Adrenal gland (tissue), 12 donors: Measurements from ENCODE around the gene BAAT. TPM values are rescaled to one million over a fixed set of nuclear protein-coding genes. Genes with fewer than 3 reads are reported as not detected.

ENCODE experiments used
- DNase-seq, 7 donors: peaks; one replicate each; pipeline ENCODE4 v3.0.0-alpha.2; 2019 to 2020
- H3K27ac ChIP-seq, 5 donors: fragments of 200-600 bp; sonication (generic) in 4 of 5; 1 replicate in 3 of 5; 2 replicates in 2 of 5; pipeline versions ENCODE4 v1.5.1 to v1.8.0; 2016 to 2020; ENCODE audit warnings: mild to moderate bottlenecking in 1 of 5
- H3K27me3 ChIP-seq: fragments of 200-600 bp; 2 replicates; pipeline ENCODE4 v1.8.0; 2021
- H3K36me3 ChIP-seq, 2 donors: fragments of 200-600 bp; replicated peaks in 1 of 2; 1 replicate in 1 of 2; 2 replicates in 1 of 2; pipeline versions ENCODE4 v1.5.1 to v1.8.0; 2018 to 2022
- H3K4me1 ChIP-seq, 2 donors: fragments of 200-600 bp; replicated peaks in 1 of 2; 1 replicate in 1 of 2; 2 replicates in 1 of 2; pipeline versions ENCODE4 v1.5.1 to v1.8.0; 2018 to 2021
- H3K4me3 ChIP-seq, 4 donors: fragments of 200-600 bp; sonication (generic) in 3 of 4; one replicate each; pipeline ENCODE4 v1.5.1; 2016 to 2018
- H3K9me3 ChIP-seq, 3 donors: fragments of 200-600 bp; sonication (generic) in 1 of 3; replicated peaks in 1 of 3; 1 replicate in 2 of 3; 2 replicates in 1 of 3; pipeline versions ENCODE4 v1.5.1 to v1.8.0; 2016 to 2021
- POLR2A ChIP-seq, 2 donors: fragments of 450-650 bp; IDR thresholded peaks; one replicate each; pipeline ENCODE4 v1.6.1; 2017; ENCODE audit warnings: antibody characterized with exemption in 2 of 2, mild to moderate bottlenecking in 2 of 2, moderate library complexity in 1 of 2
- WGBS, 4 donors: extraction: QIAGEN DNeasy Blood & Tissue Kit in 2 of 4; methylation state at CpG; one replicate each; pipeline versions ENCODE4 v1.1.5 to v1.1.7; 2013 to 2017; 5-methylcytosine and 5-hydroxymethylcytosine counted together
- intact Hi-C, 2 donors: fragments of 100-400 bp; cut with DNase I; formaldehyde crosslinking; loops; one replicate each; pipeline versions ENCODE4 v1.14.1 to v1.15.0; 2022 to 2023
- polyA plus RNA-seq, 3 donors: library from polyadenylated mRNA; stranded (reverse); fragments of 200-250 nt in 2 of 3; fragments of 350-450 nt in 1 of 3; fragmentation: Illumina TruSeq in 1 of 3; extraction: RNeasy Lipid Tissue Mini Kit (QIAGEN cat#74804) in 1 of 3; gene quantifications; one replicate each; pipeline ENCODE4 v1.2.3, GENCODE V29; 2013 to 2014
- total RNA-seq, 9 donors: library from RNA; depleted of rRNA in 4 of 9; stranded (reverse); fragments of >200 nt in 4 of 9; fragments of 120-200 nt in 1 of 9; fragmentation: NEBNext Ultra II Directional in 1 of 9; extraction: Animal tissue kit (Norgen Biotek cat#: 25700) in 1 of 9; gene quantifications; one replicate each; pipeline versions ENCODE4 v1.1.0 to v1.2.4, GENCODE V29; 2013 to 2023
- TF ChIP-seq, protein P1 (sequence below), 6 experiments: fragments of 450-650 bp in 4 of 6; fragments of 200-600 bp in 2 of 6; sonication (generic) in 1 of 6; IDR thresholded peaks; 1 replicate in 5 of 6; 2 replicates in 1 of 6; pipeline versions ENCODE4 v1.5.1 to v1.8.0; 2016 to 2021; ENCODE audit warnings: antibody characterized with exemption in 6 of 6, mild to moderate bottlenecking in 2 of 6, moderate library complexity in 1 of 6
- donor health status: healthy with polysubstance abuse.
- donor health status: Bipolar disorder and iron deficiency.
- donor health status: DM: yes; HTN: yes; CAD: no.
- donor health status: DM: no; HTN: no; CAD: no.
- donor health status: DM: no; HTN: no; CAD: no.
- donor health status: DM: yes; HTN: yes; CAD: no.

BAAT gene
- total and polyA plus RNA-seq, 12 donors, result 0.07 to 0.55 (median 0.16) TPM; not detected in 5

DNA sequence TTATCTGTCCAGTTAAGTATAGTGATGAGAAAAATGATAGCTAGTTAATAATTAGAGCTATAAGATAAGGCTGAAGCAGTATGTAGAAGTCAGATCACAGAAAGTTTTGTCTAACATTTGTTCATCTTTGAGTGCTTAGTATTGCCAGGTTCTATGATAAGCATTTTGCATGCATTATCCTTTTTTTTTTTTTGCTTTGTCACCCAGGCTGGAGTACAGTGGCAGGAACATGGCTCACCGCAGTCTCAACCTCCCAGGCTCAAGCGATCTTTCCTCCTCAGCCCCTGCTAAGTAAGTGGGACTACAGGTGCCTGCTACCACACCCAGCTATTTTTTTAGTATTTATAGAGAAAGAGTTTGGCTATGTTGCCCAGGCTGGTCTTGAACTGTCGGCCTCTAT lies 17.5 kb downstream of the BAAT start:
- H3K27me3 ChIP-seq, result no peaks in the 10 kb centered on the region
- intact Hi-C loops, result no loop called here
- no peak overlapping the region for H3K27ac ChIP-seq
- no peak for DNase-seq
- WGBS, 4 donors, result 95 to 100% (median 95%) methylated on average over 3 of the region's 3 CpGs
- H3K4me1 ChIP-seq, result no peaks in the 10 kb centered on the region
- H3K9me3 ChIP-seq, result no peaks in the 10 kb centered on the region
- H3K4me3 ChIP-seq, result no peak overlapping the region
- TF ChIP-seq POLR2A (IDR thresholded peaks at IDR 0.05), result no peak
- TF ChIP-seq, protein P1, sequence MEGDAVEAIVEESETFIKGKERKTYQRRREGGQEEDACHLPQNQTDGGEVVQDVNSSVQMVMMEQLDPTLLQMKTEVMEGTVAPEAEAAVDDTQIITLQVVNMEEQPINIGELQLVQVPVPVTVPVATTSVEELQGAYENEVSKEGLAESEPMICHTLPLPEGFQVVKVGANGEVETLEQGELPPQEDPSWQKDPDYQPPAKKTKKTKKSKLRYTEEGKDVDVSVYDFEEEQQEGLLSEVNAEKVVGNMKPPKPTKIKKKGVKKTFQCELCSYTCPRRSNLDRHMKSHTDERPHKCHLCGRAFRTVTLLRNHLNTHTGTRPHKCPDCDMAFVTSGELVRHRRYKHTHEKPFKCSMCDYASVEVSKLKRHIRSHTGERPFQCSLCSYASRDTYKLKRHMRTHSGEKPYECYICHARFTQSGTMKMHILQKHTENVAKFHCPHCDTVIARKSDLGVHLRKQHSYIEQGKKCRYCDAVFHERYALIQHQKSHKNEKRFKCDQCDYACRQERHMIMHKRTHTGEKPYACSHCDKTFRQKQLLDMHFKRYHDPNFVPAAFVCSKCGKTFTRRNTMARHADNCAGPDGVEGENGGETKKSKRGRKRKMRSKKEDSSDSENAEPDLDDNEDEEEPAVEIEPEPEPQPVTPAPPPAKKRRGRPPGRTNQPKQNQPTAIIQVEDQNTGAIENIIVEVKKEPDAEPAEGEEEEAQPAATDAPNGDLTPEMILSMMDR (IDR thresholded peaks at IDR 0.05), result no peak
- H3K36me3 ChIP-seq, result no peaks in the 10 kb centered on the region

DNA sequence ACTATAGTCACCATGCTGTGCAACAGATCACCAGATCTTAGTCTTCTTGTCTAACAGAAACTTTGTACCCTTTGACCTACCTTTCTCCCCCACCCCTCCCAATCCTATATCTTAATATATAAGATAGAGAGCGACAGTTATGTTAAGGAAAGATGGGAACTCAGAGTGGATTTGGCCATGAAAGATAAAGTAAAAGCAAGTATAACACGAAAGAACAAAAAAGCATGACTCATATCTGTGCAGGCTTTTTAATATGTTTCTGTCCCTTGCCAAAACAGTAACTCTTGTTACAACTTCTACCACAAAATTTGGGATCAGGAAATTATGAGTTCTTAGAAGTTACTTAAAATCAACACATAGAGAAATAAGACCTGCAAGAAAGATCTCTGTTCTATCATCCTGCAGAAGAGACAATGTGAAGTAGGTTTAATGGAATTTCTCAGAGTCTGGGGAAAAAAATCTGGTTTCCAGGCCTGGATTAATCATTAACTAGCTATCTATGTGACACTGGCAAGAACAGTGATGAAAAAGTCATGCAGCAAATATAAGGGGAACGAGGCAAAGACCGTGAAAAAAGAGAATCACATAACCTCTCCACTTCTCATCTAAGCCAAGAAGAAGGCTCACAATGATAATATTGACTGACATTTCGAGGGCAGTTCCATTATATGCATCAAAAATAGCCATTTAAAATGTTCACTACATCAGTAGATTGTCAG lies 18.6 kb downstream of the BAAT start:
- DNase-seq, result no peak
- Histone ChIP-seq H3K4me1 (no peaks in the 10 kb centered on the region), H3K9me3 (no peaks in the 10 kb centered on the region), H3K27ac (no peak overlapping the region), H3K4me3 (no peak overlapping the region), H3K27me3 (no peaks in the 10 kb centered on the region), H3K36me3 (no peaks in the 10 kb centered on the region)
- TF ChIP-seq, protein P1 (IDR thresholded peaks at IDR 0.05), result no peak
- TF ChIP-seq POLR2A (IDR thresholded peaks at IDR 0.05), result no peak
- WGBS, 4 donors, result 41 to 49% (median 46%) methylated on average over 5 of the region's 5 CpGs
- intact Hi-C loops, result no loop called here

DNA sequence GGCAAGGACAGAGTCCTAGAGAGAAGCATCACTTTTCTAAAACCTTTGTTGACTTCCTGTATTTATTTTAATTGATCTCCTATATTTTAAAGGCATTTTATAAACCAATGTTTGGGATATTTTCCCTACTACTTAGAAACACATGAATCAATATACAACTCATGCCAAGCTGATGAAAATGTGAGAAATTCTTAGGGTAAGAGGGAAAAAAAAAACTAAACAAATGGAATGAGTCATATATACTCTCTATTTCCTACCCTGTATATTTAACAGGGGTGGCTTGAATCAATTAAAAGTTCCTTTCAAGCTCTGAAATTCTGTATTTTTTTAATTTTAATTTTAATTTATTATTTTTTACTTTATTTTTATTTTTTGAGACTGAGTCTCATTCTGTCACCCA lies 19.6 kb downstream of the BAAT start:
- H3K36me3 ChIP-seq, result no peaks in the 10 kb centered on the region
- TF ChIP-seq POLR2A (IDR thresholded peaks at IDR 0.05), result no peak
- TF ChIP-seq, protein P1 (IDR thresholded peaks at IDR 0.05), result no peak
- no peaks in the 10 kb centered on the region for H3K27me3 ChIP-seq
- no peaks in the 10 kb centered on the region for H3K9me3 ChIP-seq
- intact Hi-C loops, result no loop called here
- no peak overlapping the region for H3K4me3 ChIP-seq
- no peaks in the 10 kb centered on the region for H3K4me1 ChIP-seq
- no peak for DNase-seq
- no peak overlapping the region for H3K27ac ChIP-seq

DNA sequence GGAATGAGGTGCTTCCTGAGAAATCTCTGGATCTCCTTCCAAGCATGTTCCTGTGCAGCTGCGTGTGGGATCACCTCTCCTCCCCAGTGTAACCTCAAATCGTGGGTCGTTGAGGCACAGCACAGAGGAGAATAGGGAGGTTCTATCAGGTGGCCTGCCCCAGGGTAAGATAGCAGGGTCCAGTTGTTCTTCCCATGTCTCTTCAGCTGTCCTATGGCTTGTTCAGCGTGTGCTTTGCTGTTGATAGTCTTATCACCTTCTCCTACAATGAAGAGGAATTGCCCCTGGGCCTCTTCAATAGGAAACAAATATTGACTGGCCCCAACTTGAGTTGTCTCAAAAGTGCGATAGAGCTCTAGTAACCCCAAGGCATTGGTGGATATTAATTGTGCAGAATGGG lies 22.4 kb downstream of the BAAT start:
- no peaks in the 10 kb centered on the region for H3K9me3 ChIP-seq
- no peak for DNase-seq
- no peak overlapping the region for H3K27ac ChIP-seq
- no peaks in the 10 kb centered on the region for H3K4me1 ChIP-seq
- TF ChIP-seq POLR2A (IDR thresholded peaks at IDR 0.05), result no peak
- TF ChIP-seq, protein P1 (IDR thresholded peaks at IDR 0.05), result no peak
- no peaks in the 10 kb centered on the region for H3K27me3 ChIP-seq
- H3K4me3 ChIP-seq, result no peak overlapping the region
- H3K36me3 ChIP-seq, result no peaks in the 10 kb centered on the region
- WGBS, 4 donors, result 83 to 88% (median 85%) methylated on average over 4 to 5 of the region's 5 CpGs
- intact Hi-C loops, result no loop called here
